Measurements from ENCODE around the gene NUTF2.
"Not testable (repeated sequence)": the region's sequence is repeated elsewhere in the genome, so short reads cannot be mapped to it uniquely, and the experiment has no call there.

Gene NUTF2

DNA sequence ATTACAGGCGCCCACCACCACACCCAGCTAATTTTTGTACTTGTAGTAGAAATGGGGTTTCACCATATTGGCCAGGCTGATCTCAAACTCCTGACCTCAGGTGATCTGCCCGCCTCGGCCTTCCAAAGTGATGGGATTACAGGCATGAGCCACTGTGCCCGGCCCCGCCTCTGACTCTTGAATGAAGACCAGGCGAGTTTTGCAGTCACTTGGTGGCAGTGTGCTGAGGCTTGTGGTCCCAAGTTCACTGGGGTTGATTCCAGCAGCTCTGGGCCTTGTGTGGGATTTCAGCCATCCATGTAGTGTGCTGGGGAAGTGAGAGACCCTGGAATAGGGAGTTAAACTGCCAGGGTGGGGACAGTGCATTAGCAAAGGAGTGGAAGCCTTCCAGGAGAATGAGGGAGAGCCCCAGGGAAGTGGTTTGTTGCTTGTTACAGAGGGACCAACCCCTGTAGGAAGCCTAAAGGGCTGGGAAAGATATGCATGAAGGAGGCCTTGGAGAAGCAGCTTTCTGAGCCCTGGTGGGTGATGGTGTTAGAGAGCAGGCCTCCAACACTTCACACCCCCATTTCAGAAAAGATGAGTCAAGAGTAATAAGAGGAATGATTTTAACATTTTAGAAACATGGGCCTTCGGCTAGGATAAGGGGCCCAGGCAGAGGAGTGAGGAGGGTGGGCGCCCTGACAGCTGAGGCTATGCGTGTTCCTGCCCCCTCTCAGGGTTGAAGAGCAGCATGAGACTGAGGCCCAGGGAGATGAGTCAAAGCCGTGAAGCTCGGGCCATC, 60.9 kb downstream of the NUTF2 start:
- H3K36me3 ChIP-seq (ENCODE audit: low read depth), result peaks cover 23% of the 10 kb centered on the region; the same call in 1 of the 2 replicates
- no peaks in the 10 kb centered on the region for H3K9me3 ChIP-seq (ENCODE audit: severe bottlenecking)
- H3K4me1 ChIP-seq (ENCODE audit: insufficient read depth, poor library complexity, severe bottlenecking), result no peaks in the 10 kb centered on the region
- no peak overlapping the region for H3K27ac ChIP-seq (ENCODE audit: poor library complexity, severe bottlenecking)
- TF ChIP-seq, protein P1, sequence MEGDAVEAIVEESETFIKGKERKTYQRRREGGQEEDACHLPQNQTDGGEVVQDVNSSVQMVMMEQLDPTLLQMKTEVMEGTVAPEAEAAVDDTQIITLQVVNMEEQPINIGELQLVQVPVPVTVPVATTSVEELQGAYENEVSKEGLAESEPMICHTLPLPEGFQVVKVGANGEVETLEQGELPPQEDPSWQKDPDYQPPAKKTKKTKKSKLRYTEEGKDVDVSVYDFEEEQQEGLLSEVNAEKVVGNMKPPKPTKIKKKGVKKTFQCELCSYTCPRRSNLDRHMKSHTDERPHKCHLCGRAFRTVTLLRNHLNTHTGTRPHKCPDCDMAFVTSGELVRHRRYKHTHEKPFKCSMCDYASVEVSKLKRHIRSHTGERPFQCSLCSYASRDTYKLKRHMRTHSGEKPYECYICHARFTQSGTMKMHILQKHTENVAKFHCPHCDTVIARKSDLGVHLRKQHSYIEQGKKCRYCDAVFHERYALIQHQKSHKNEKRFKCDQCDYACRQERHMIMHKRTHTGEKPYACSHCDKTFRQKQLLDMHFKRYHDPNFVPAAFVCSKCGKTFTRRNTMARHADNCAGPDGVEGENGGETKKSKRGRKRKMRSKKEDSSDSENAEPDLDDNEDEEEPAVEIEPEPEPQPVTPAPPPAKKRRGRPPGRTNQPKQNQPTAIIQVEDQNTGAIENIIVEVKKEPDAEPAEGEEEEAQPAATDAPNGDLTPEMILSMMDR (IDR thresholded peaks at IDR 0.05; ENCODE audit: poor library complexity, severe bottlenecking), result no peak
- ATAC-seq (ENCODE audit: low read depth) (no peak), DNase-seq (ENCODE audit: low spot score) (no peak)
- no peak overlapping the region for H3K4me3 ChIP-seq (ENCODE audit: severe bottlenecking)
- no peaks in the 10 kb centered on the region for H3K27me3 ChIP-seq (ENCODE audit: insufficient read depth, poor library complexity, severe bottlenecking)

DNA sequence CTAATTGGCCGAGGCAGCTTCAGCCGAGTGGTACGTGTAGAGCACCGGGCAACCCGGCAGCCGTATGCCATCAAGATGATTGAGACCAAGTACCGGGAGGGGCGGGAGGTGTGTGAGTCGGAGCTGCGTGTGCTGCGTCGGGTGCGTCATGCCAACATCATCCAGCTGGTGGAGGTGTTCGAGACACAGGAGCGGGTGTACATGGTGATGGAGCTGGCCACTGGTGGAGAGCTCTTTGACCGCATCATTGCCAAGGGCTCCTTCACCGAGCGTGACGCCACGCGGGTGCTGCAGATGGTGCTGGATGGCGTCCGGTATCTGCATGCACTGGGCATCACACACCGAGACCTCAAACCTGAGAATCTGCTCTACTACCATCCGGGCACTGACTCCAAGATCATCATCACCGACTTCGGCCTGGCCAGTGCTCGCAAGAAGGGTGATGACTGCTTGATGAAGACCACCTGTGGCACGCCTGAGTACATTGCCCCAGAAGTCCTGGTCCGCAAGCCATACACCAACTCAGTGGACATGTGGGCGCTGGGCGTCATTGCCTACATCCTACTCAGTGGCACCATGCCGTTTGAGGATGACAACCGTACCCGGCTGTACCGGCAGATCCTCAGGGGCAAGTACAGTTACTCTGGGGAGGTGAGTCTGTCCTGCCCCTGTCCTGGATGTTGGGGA, 62.5 kb downstream of the NUTF2 start:
- ATAC-seq (ENCODE audit: low read depth) (no peak), DNase-seq (ENCODE audit: low spot score) (no peak)
- Histone ChIP-seq H3K9me3 (ENCODE audit: severe bottlenecking) (no peaks in the 10 kb centered on the region), H3K27ac (ENCODE audit: poor library complexity, severe bottlenecking) (no peak overlapping the region), H3K4me1 (ENCODE audit: insufficient read depth, poor library complexity, severe bottlenecking) (no peaks in the 10 kb centered on the region), H3K36me3 (ENCODE audit: low read depth) (peaks cover 19% of the 10 kb centered on the region; the same call in 1 of the 2 replicates), H3K27me3 (ENCODE audit: insufficient read depth, poor library complexity, severe bottlenecking) (no peaks in the 10 kb centered on the region), H3K4me3 (ENCODE audit: severe bottlenecking) (no peak overlapping the region)
- TF ChIP-seq, protein P1 (IDR thresholded peaks at IDR 0.05; ENCODE audit: poor library complexity, severe bottlenecking), result no peak

DNA sequence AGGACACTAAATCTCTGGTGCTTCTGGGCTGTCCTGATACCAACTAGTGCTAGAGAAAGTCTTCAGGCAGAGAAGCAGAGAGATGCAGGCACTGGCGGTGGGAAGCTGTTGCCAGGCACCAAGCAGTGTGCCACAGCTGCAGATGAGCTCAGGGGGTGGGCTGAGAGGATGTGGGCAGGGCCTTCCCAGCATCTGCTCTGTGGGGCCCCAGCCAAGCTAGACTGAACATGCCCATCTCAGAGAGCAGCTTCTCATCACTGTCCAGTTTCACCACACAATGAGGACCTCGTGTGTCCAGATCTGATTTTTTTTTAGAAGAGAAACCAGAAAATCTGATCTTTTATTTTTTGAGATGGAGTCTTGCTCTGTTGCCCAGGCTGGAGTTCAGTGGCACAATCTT, 63.4 kb downstream of the NUTF2 start:
- Histone ChIP-seq H3K4me3 (ENCODE audit: severe bottlenecking) (no peak overlapping the region), H3K9me3 (ENCODE audit: severe bottlenecking) (no peaks in the 10 kb centered on the region), H3K4me1 (ENCODE audit: insufficient read depth, poor library complexity, severe bottlenecking) (no peaks in the 10 kb centered on the region), H3K36me3 (ENCODE audit: low read depth) (peaks cover 19% of the 10 kb centered on the region; the same call in 1 of the 2 replicates), H3K27ac (ENCODE audit: poor library complexity, severe bottlenecking) (no peak overlapping the region), H3K27me3 (ENCODE audit: insufficient read depth, poor library complexity, severe bottlenecking) (no peaks in the 10 kb centered on the region)
- TF ChIP-seq, protein P1 (IDR thresholded peaks at IDR 0.05; ENCODE audit: poor library complexity, severe bottlenecking), result peak; percentile 14
- no peak for DNase-seq (ENCODE audit: low spot score)
- ATAC-seq (ENCODE audit: low read depth), result peak; percentile 93

DNA sequence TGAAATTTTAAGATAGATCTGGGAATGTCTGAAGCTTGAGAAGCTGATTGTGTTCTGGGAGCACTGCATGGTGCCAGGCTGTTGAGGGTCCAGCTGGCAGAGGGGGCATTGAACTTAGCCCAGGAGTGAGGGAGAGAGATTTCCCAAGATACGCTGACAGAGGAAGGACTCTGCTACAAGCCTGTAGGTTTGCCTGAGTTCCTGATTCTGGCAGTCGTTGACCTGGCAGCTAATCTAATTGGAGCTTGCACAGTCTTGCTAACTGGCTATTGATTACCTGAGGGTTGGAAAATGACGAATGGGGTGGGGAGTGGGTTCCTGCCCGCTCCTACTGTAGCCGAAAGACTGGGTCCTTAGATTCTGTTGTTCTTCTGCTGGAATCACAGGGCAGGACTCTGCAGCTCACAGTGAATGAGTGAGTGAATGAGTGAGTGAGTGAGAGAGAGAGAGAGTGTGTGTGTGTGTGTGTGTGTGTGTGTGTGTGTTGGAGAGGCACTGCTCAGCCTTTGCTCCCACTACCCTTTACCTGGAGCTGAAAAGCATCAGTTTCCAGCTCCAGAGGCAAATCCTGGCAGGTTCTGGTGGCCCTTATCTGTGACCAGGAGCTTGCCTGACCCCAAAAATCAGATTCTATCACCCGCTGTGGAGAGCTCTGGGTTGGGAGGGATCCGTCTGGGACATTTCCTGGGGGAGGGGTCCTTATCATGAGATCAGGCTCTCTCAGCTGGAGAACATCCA, 68.2 kb downstream of the NUTF2 start:
- Histone ChIP-seq H3K4me3 (ENCODE audit: severe bottlenecking) (no peak overlapping the region), H3K9me3 (ENCODE audit: severe bottlenecking) (no peaks in the 10 kb centered on the region), H3K4me1 (ENCODE audit: insufficient read depth, poor library complexity, severe bottlenecking) (peaks cover 6% of the 10 kb centered on the region), H3K36me3 (ENCODE audit: low read depth) (peaks cover 14% of the 10 kb centered on the region; the same call in 1 of the 2 replicates), H3K27ac (ENCODE audit: poor library complexity, severe bottlenecking) (no peak overlapping the region), H3K27me3 (ENCODE audit: insufficient read depth, poor library complexity, severe bottlenecking) (no peaks in the 10 kb centered on the region)
- TF ChIP-seq, protein P1 (IDR thresholded peaks at IDR 0.05; ENCODE audit: poor library complexity, severe bottlenecking), result no peak
- DNase-seq (ENCODE audit: low spot score) (no peak), ATAC-seq (ENCODE audit: low read depth) (no peak)

DNA sequence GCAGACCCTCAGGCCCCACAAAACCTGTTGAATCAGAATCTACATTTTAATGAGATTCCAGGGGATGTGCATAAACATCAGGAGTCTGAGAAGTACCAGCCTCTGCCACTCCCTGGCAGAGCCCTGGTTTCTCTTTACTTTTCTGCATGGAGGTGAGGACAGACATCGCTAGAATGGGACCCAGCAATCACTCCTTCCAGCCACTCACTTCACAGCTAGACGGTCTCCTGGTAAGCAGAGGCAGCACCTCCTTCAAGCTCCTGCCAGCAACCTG, 68.7 kb downstream of the NUTF2 start:
- not testable (repeated sequence) for H3K27me3 ChIP-seq (ENCODE audit: insufficient read depth, poor library complexity, severe bottlenecking); H3K9me3 ChIP-seq (ENCODE audit: severe bottlenecking); H3K4me1 ChIP-seq (ENCODE audit: insufficient read depth, poor library complexity, severe bottlenecking); H3K27ac ChIP-seq (ENCODE audit: poor library complexity, severe bottlenecking); DNase-seq (ENCODE audit: low spot score); ATAC-seq (ENCODE audit: low read depth); H3K4me3 ChIP-seq (ENCODE audit: severe bottlenecking)
- H3K36me3 ChIP-seq (ENCODE audit: low read depth), result peaks cover 11% of the 10 kb centered on the region; the same call in 1 of the 2 replicates
